Neural cell (in vitro differentiated cells): Measurements from ENCODE around the gene LPGAT1.

Experiments used
- CTCF ChIP-seq: fragments of 450-650 bp; IDR thresholded peaks from 2 replicates; pipeline ENCODE4 v1.5.1; 2014; ENCODE audit warnings: antibody characterized with exemption, mild to moderate bottlenecking, moderate library complexity; ENCODE audit not compliant: poor library complexity, severe bottlenecking
- EP300 ChIP-seq: fragments of 450-650 bp; conservative IDR thresholded peaks from 2 replicates; pipeline ENCODE4 v1.6.1; 2014; ENCODE audit warnings: antibody characterized with exemption, mild to moderate bottlenecking, moderate library complexity; ENCODE audit not compliant: poor library complexity, severe bottlenecking
- EZH2 ChIP-seq: fragments of 200-600, 300-800 bp; shearing (Covaris generic), sonication (generic); IDR thresholded peaks from 2 replicates; pipeline ENCODE4 v1.6.1; 2014; ENCODE audit warnings: antibody characterized with exemption, low read length, borderline replicate concordance, mild to moderate bottlenecking; ENCODE audit not compliant: insufficient read depth, poor library complexity, severe bottlenecking
- MXI1 ChIP-seq: fragments of 450-650 bp; conservative IDR thresholded peaks from 2 replicates; pipeline ENCODE4 v1.6.1; 2014; ENCODE audit warnings: antibody characterized with exemption, mild to moderate bottlenecking; ENCODE audit not compliant: poor library complexity, severe bottlenecking
- POLR2AphosphoS5 ChIP-seq: IDR thresholded peaks from 2 replicates; pipeline ENCODE4 v1.6.1; 2012
- RAD21 ChIP-seq: fragments of 450-650 bp; conservative IDR thresholded peaks from 2 replicates; pipeline ENCODE4 v1.6.1; 2014; ENCODE audit warnings: antibody characterized with exemption, mild to moderate bottlenecking, moderate library complexity
- REST ChIP-seq: IDR thresholded peaks from 2 replicates; pipeline ENCODE4 v1.6.1; 2012; ENCODE audit warnings: borderline replicate concordance

- TF ChIP-seq CTCF (no peak), EP300 (no peak), MXI1 (no peak), POLR2AphosphoS5 (no peak), RAD21 (no peak), EZH2 (no peak), REST (no peak)
Observed at GRCh38 chr1:211741116-211741515, 89.4 kb downstream of the LPGAT1 start.
